Right ventricle myocardium inferior (tissue), 1 donor: ENCODE measurements around the gene PAM. TPM values are rescaled to one million over a fixed set of nuclear protein-coding genes. Genes with fewer than 3 reads are reported as not detected.
"Not testable (repeated sequence)": the region's sequence is repeated elsewhere in the genome, so short reads cannot be mapped to it uniquely, and the experiment has no call there.

Experiments
- ATAC-seq: fragments of 200-7000 bp; cut with Tn5 transposase; one replicate; pipeline ENCODE4 v1.9.1; 2020; ENCODE audit warnings: mild to moderate bottlenecking, moderate library complexity
- DNase-seq: peaks from one replicate; pipeline ENCODE4 v3.0.0; 2021; ENCODE audit errors: missing footprints
- intact Hi-C: fragments of 100-400 bp; cut with DNase I; formaldehyde crosslinking; loops from one replicate; pipeline ENCODE4 v1.11.0; 2022
- total RNA-seq: library from RNA; stranded (reverse); fragmentation: NEBNext Ultra II Directional; extraction: Animal tissue kit (Norgen Biotek cat#: 25700); gene quantifications from one replicate; pipeline ENCODE4 v1.2.1, GENCODE V29; 2021
- donor health status: DM: no; HTN: yes; CAD: no; lungs with severe emphysema.

Gene PAM
- total RNA-seq, 1 donor from 2014 or later, result 959 TPM

GRCh38 chr5:103035701-103036100 is 280.6 kb downstream of the PAM start:
- ATAC-seq (no peak), DNase-seq (no peak)
- intact Hi-C loops, result loop anchor here (10.0 kb wide), 1 partner anchor 109 kb away; no protein-coding TSS in a partner anchor

- intact Hi-C loops, result loop anchor here (10.0 kb wide), 1 partner anchor 108 kb away; no protein-coding TSS in a partner anchor
- ATAC-seq (no peak), DNase-seq (no peak)
Observed at GRCh38 chr5:103036601-103037000, 281.5 kb downstream of the PAM start.

- intact Hi-C loops, result loop anchor here (10.0 kb wide), 1 partner anchor 107 kb away; no protein-coding TSS in a partner anchor
- DNase-seq (no peak), ATAC-seq (no peak)
Observed at GRCh38 chr5:103037673-103038455, 282.8 kb downstream of the PAM start.

DNA sequence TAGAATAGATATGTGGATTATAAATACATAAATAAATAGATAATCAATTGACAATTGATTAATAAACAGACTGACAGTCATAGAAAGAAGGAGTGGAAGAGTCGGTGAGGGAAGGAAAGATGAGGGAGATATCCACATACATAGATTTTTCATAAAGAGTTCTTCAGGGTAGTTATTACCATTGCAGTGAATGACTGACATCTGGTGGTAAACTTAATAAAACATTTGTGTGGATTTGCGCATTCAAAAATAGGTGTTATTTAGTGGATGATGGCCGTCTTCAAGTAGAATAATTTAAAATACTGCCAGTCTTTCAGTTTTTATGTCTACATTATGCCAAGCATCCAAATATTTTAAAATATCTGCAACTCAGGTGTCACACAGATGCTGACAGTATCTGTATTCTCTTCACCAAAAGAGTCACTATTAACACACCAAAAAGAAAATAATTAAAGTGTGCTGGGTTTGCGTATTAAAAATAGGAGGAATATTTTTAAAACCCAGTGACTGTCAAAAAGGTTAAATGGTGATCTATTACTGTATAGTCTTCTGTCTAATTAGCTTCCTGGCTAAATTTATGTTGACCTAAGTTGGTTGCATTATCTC is 286.1 kb downstream of the PAM start:
- intact Hi-C loops, result loop anchor here (1.0 to 5.0 kb wide), 2 partner anchors 360 to 504 kb away; no protein-coding TSS in a partner anchor
- no peak for ATAC-seq
- DNase-seq, result no peak

GRCh38 chr5:103046706-103047105 is 291.6 kb downstream of the PAM start:
- DNase-seq, ATAC-seq, intact Hi-C loops: not testable (repeated sequence)

DNA sequence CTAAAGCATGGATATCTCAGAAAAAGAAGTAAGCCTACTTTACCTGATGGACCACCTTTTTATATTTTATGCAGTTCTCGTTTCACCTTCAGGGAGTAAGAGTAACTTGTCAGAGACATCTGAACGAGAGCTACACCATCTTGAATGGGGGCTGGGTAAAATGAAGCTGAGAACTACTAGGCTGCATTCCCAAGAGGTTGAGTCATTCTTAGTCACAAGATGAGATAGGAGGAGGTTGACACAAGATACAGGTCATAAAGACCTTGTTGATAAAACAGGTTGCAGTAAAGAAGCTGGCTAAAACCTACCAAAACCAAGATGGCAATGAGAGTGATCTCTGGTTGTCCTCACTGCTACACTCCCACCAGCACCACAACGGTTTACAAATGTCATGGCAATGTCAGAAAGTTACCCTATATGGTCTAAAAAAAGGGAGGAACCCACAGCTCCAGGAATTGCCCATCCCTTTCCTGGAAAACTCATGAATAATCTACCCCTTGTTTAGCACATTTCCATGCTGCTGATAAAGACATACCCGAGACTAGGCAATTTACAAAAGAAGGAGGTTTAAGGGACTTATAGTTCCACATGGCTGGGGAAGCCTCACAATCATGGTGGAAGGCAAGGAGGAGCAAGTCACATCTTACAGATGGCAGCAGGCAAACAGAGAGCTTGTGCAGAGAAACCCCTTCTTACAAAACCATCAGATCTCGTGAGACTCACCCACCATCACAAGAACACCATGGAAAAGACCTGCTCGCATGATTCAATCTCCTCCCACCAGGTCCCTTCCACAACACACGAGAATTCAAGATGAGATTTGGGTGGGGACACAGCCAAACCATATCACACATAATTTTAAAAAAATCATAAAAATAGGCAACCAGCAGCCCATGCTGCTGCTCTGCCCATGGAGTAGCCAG is 302.4 kb downstream of the PAM start:
- intact Hi-C loops, result no loop called here
- DNase-seq, result no peak

GRCh38 chr5:103059525-103059924 is 304.4 kb downstream of the PAM start:
- intact Hi-C loops, result no loop called here
- DNase-seq (no peak), ATAC-seq (no peak)

More for the DNA sequence above, 302.4 kb downstream of the PAM start:
- ATAC-seq, result no peak

DNA sequence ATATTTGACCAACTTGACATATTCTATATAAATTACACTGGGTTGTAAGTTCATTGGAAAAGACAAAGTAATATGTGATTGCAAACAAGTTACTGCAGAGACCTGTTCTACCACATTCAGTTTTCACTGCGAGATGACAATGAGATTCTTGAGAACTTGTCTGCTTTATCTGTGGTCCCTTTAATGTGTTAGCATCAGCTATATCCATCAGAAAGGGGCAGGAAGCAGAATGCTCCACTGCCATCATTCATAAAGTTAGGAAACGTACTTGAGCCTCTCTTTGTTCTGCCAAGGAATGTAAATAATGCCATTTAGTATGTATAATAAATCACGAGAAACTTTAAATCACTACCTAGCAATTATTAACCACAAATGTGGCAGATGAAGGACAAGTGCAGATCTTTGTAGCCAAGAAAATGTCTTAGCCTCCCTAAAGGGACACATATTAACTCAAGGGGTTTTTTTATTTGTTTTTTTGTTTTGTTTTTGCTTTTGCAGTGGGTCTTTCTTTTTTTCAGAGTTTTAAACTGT is 305.4 kb downstream of the PAM start:
- ATAC-seq (no peak), DNase-seq (no peak)
- intact Hi-C loops, result no loop called here

GRCh38 chr5:103066326-103066725 is 311.2 kb downstream of the PAM start:
- intact Hi-C loops, result no loop called here
- DNase-seq (no peak), ATAC-seq (no peak)

GRCh38 chr5:103073500-103073899 is 318.4 kb downstream of the PAM start:
- intact Hi-C loops, DNase-seq, ATAC-seq: not testable (repeated sequence)

- intact Hi-C loops, result no loop called here
- DNase-seq (no peak), ATAC-seq (no peak)
Observed at GRCh38 chr5:103075442-103075841, 320.3 kb downstream of the PAM start.
